Heart right ventricle (tissue), 16 donors: ENCODE results near the gene AKAP1. TPM values are rescaled to one million over a fixed set of nuclear protein-coding genes. Genes with fewer than 3 reads are reported as not detected.

Experiments used
- ATAC-seq, 8 donors: fragments of 200-7000 bp; cut with Tn5 transposase; one replicate each; pipeline ENCODE4 v1.9.1; 2020; ENCODE audit warnings: mild to moderate bottlenecking in 8 of 8, moderate library complexity in 8 of 8, moderate number of reproducible peaks in 1 of 8
- DNase-seq, 2 donors: peaks; one replicate each; pipeline ENCODE4 v3.0.0-alpha.2; 2020
- H3K27ac ChIP-seq, 10 donors: fragments of 200-600 bp; sonication (generic) in 2 of 10; one replicate each; pipeline versions ENCODE4 v1.5.0 to v1.8.0; 2020 to 2022; ENCODE audit warnings: mild to moderate bottlenecking in 3 of 10
- H3K27me3 ChIP-seq, 7 donors: fragments of 200-600 bp; one replicate each; pipeline ENCODE4 v1.8.0; 2021 to 2022; ENCODE audit warnings: mild to moderate bottlenecking in 2 of 7
- H3K36me3 ChIP-seq, 9 donors: fragments of 200-600 bp; sonication (generic) in 1 of 9; one replicate each; pipeline versions ENCODE4 v1.5.0 to v1.8.0; 2020 to 2022; ENCODE audit warnings: mild to moderate bottlenecking in 2 of 9
- H3K4me1 ChIP-seq, 9 donors: fragments of 200-600 bp; sonication (generic) in 1 of 9; one replicate each; pipeline versions ENCODE4 v1.5.0 to v1.8.0; 2020 to 2022; ENCODE audit warnings: mild to moderate bottlenecking in 4 of 9
- H3K4me3 ChIP-seq, 10 donors: fragments of 200-600 bp; sonication (generic) in 2 of 10; one replicate each; pipeline versions ENCODE4 v1.5.0 to v1.8.0; 2020 to 2022; ENCODE audit warnings: mild to moderate bottlenecking in 7 of 10, moderate library complexity in 2 of 10
- H3K9me3 ChIP-seq, 11 donors: fragments of 200-600 bp in 10 of 11; sonication (generic) in 2 of 11; one replicate each; pipeline versions ENCODE4 v1.5.0 to v1.8.0; 2013 to 2022; ENCODE audit warnings: mild to moderate bottlenecking in 2 of 11, control low read depth in 1 of 11, moderate library complexity in 1 of 11
- CTCF ChIP-seq, 9 donors: fragments of 200-600 bp; sonication (generic) in 2 of 9; IDR thresholded peaks; one replicate each; pipeline versions ENCODE4 v1.5.0 to v1.8.0; 2021 to 2022; ENCODE audit warnings: antibody characterized with exemption in 9 of 9, mild to moderate bottlenecking in 5 of 9, moderate library complexity in 1 of 9
- WGBS, 2 donors: extraction: QIAGEN DNeasy Blood & Tissue Kit; methylation state at CpG; one replicate each; pipeline ENCODE4 v1.1.7; 2013; ENCODE audit warnings: inconsistent platforms in 1 of 2; 5-methylcytosine and 5-hydroxymethylcytosine counted together
- intact Hi-C, 10 donors: fragments of 100-400 bp; cut with DNase I; formaldehyde crosslinking; loops; one replicate each; pipeline versions ENCODE4 v1.11.1 to v1.14.2; 2022
- polyA plus RNA-seq, 2 donors: library from polyadenylated mRNA; stranded (reverse); fragments of 200-250 nt; gene quantifications; one replicate each; pipeline ENCODE4 v1.2.3, GENCODE V29; 2013
- total RNA-seq, 10 donors: library from RNA; stranded (reverse); fragmentation: NEBNext Ultra II Directional in 3 of 10; extraction: Animal tissue kit (Norgen Biotek cat#: 25700) in 3 of 10; gene quantifications; one replicate each; pipeline versions ENCODE4 v1.2.1 to v1.2.4, GENCODE V29; 2021 to 2023
- donor health status: Arrhythmogenic right ventricular cardiomyopathy.
- donor health status: ischemic (EF 13 %, LVEDD 7.1; RV severe dilation, severe dysfunction).
- donor health status: healthy with polysubstance abuse.
- donor health status: DM: no; HTN: yes; CAD: no.
- donor health status: DM: no; HTN: no; CAD: no.
- donor health status: ischemic (EF 25% LVEDD 6.9; RV normal size, moderate dysfunction).
- donor health status: ischemic (EF 25% LVEDD 5.7; RV mildly dilated, moderate dysfunction).
- donor health status: healthy.
- donor health status: DM: yes; HTN: yes; CAD: no.
- donor health status: Ischemic cardiomyopathy.
- donor health status: ischemic (EF 35%, LVEDD 5.7; RV mildly dilated, moderate dysfunction).
- donor health status: nonischemic (EF 11% LVEDD 7.7; RV severe dilation, severe dysfunction).
- donor health status: DM: yes; HTN: yes; CAD: no.
- donor health status: PGD.
- donor health status: ischemic (EF 29% LVEDD 5.4; RV normal size, mild dysfunction).
- donor health status: nonischemic (EF 23%, LVEDD 6.1; RV moderate dilation, normal function).

AKAP1 gene
- total and polyA plus RNA-seq, 12 donors = 31.0 to 234 (median 153) TPM

GRCh38 chr17:57107498-57108101 is 22.6 kb downstream of the AKAP1 start:
- DNase-seq = no peak
- intact Hi-C loops = loop anchor here in 1 of 10 donors (5.0 kb wide), 1 partner anchor 75 kb away; no protein-coding TSS in a partner anchor
- Histone ChIP-seq H3K4me3 (no peak overlapping the region), H3K9me3 (no peaks in the 10 kb centered on the region), H3K4me1 (peaks cover 27 to 97% (median 66%) of the 10 kb centered on the region in 9 donors), H3K27me3 (no peaks in the 10 kb centered on the region), H3K27ac (peak overlapping the region in 8 of 10 donors; percentile 14 to 92 (median 86)), H3K36me3 (peaks cover 0 to 38% (median 0%) of the 10 kb centered on the region in 9 donors)
- no peak for TF ChIP-seq CTCF (IDR thresholded peaks at IDR 0.05)
- 55 to 63% methylated on average over 12 of the region's 12 CpGs for WGBS, 2 donors
- ATAC-seq = no peak

- Histone ChIP-seq H3K27ac (peak overlapping the region; percentile 78 to 92 (median 86)), H3K36me3 (peaks cover 0 to 44% (median 0%) of the 10 kb centered on the region in 9 donors), H3K4me3 (no peak overlapping the region), H3K9me3 (no peaks in the 10 kb centered on the region), H3K27me3 (no peaks in the 10 kb centered on the region), H3K4me1 (peaks cover 27 to 97% (median 69%) of the 10 kb centered on the region in 9 donors)
- 62 to 65% methylated on average over 12 of the region's 12 CpGs for WGBS, 2 donors
- no peak for TF ChIP-seq CTCF (IDR thresholded peaks at IDR 0.05)
- intact Hi-C loops = loop anchor here in 1 of 10 donors (5.0 kb wide), 1 partner anchor 77 kb away; no protein-coding TSS in a partner anchor
- peak; percentile 23 to 73 (median 69) for ATAC-seq
- DNase-seq = peak; percentile 37 to 59
These were observed 23.8 kb downstream of the AKAP1 start for GRCh38 chr17:57108671-57109392.

GRCh38 chr17:57109393-57110151 is 24.5 kb downstream of the AKAP1 start:
- 37 to 54% methylated on average over 14 of the region's 14 CpGs for WGBS, 2 donors
- intact Hi-C loops = loop anchor here in 7 of 10 donors (1.0 to 10.0 kb wide), 7 partner anchors 11 to 885 kb away; no protein-coding TSS in a partner anchor
- Histone ChIP-seq H3K36me3 (peaks cover 0 to 48% (median 0%) of the 10 kb centered on the region in 9 donors), H3K4me3 (no peak overlapping the region), H3K9me3 (no peaks in the 10 kb centered on the region), H3K27me3 (no peaks in the 10 kb centered on the region), H3K27ac (peak overlapping the region; percentile 78 to 92 (median 86)), H3K4me1 (peaks cover 27 to 97% (median 77%) of the 10 kb centered on the region in 9 donors)
- DNase-seq (peak; percentile 58 to 67), ATAC-seq (peak; percentile 45 to 76 (median 58))
- TF ChIP-seq CTCF (IDR thresholded peaks at IDR 0.05) = peak in 5 of 9 donors; percentile 6 to 40 (median 19)

- H3K4me1 ChIP-seq = peaks cover 28 to 97% (median 80%) of the 10 kb centered on the region in 9 donors
- no peak overlapping the region for H3K4me3 ChIP-seq
- WGBS, 2 donors = 26 to 30% methylated on average over 5 of the region's 5 CpGs
- no peaks in the 10 kb centered on the region for H3K9me3 ChIP-seq
- H3K36me3 ChIP-seq = peaks cover 0 to 54% (median under 1%) of the 10 kb centered on the region in 9 donors
- DNase-seq (peak; percentile 61 to 63), ATAC-seq (peak; percentile 20 to 54 (median 44))
- intact Hi-C loops = loop anchor here in 7 of 10 donors (1.0 to 10.0 kb wide), 6 partner anchors 12 to 885 kb away; no protein-coding TSS in a partner anchor
- no peaks in the 10 kb centered on the region for H3K27me3 ChIP-seq
- TF ChIP-seq CTCF (IDR thresholded peaks at IDR 0.05) = peak in 1 of 9 donors; percentile 1
- H3K27ac ChIP-seq = peak overlapping the region; percentile 78 to 92 (median 86)
These were observed 25.1 kb downstream of the AKAP1 start for GRCh38 chr17:57110152-57110542.
